NCI-H1694 treated with DMSO at 0.1 percent for 48 hours (cell line): ENCODE data around the gene STUB1.

Source experiments
- DNase-seq: peaks from one replicate; lab custom pipeline; 2025; lab: John Stamatoyannopoulos, UW

STUB1 gene

GRCh38 chr16:712740-713250 lies 32.6 kb downstream of the STUB1 start:
- peak; percentile 18 for DNase-seq

DNA sequence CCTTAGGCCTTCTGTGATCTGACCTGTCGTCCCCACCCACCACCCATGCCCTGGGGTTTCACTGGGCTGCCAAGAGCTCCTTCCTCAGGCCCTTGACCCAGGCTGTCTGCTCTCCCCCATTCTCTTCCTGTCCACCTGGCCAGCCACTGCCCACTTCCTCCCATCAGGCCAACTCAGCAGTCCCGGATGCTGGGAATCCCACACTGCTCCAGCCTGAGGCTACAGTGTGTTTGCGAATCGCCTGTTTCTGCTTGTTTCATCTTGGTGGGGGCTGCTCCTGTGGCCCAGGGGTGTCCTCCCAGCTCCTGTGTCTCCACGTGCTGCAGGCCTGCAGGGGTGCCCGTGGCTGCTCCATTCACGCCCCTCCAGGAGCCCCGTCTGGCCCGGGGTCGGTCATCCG lies 33.9 kb downstream of the STUB1 start:
- no peak for DNase-seq

- DNase-seq = no peak
Observed at GRCh38 chr16:714558-715476, 34.6 kb downstream of the STUB1 start, which contains the start of gene METRN. TSS of gene METRN (plus strand) at chr16:715118. CDS start at chr16:715290, 172 bp downstream.

- DNase-seq = no peak
Observed at GRCh38 chr16:715477-716199, 35.4 kb downstream of the STUB1 start.

DNA sequence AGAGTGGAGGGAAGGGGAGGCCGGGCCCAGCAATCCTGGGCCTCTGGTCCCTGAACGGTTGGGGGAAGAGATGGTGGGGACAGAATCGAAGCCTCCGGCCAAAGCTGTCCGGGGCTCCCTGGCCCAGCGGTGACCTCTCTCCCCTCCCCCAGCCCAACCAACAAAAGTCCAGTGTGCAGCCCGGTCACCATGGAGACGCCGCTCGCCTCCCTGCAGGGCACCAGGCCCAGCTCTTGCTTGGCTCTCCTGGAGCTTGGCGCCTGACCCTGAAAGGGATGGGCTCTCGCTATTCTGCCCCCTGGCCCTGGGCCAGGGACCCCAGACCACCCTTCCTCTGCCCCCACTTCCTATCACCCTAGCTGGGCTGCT lies 36.0 kb downstream of the STUB1 start:
- DNase-seq = no peak

DNA sequence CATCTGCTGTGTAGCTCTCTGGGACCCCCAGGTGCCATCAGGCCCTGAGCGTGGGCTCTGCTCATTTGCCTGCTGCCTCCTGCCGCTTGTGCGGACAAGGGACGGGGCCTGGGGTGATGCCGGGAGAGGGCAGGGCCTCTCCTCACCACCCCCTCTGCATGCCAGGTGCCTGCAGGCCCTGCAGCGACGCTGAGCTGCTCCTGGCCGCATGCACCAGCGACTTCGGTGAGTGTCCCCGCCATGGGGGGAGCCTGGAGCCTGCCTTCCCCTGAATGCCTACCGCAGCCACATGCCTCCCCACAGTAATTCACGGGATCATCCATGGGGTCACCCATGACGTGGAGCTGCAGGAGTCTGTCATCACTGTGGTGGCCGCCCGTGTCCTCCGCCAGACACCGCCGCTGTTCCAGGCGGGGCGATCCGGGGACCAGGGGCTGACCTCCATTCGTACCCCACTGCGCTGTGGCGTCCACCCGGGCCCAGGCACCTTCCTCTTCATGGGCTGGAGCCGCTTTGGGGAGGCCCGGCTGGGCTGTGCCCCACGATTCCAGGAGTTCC lies 36.6 kb downstream of the STUB1 start:
- DNase-seq = no peak

DNA sequence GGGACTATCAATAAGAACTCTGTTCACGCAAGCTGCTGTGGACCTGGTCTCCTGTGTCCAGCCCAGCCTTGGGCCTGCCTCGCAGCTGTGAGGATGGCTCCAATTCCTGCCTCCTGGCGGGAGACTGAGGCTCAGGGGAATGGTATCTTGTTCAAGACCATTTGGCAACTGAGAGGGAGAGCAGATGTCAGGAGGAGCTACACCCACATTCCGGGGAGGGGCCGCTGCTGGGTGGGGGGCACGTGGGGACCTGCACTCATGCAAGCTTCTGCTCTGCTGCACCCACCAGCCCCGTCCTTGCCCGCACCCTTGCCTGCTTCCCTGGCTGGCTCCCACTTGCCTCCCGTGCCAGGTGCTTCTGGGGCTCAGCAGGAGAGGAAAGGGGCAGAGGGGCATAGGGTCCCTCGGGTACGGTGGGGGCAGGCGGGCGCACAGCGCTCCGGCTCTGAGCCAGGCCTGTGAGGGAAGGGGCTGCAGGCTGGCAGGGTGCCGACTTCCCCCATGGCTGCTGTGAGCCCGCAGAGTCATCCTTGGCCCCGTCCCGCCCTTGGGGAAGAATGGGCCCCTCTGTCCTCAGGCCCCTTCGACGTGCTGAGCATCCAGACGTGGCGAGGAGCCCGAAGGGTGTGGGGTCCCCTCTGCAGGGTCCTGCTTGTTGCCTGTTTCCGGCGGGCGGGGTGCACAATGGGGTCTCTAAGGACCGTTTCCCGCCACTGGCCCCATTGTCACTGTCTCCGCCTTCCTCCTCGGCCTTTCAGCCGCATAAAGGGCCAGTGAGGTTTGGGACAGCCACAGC lies 37.4 kb downstream of the STUB1 start:
- DNase-seq = peak; percentile 19

- DNase-seq = no peak
Observed at GRCh38 chr16:718389-718788, 38.2 kb downstream of the STUB1 start.

DNA sequence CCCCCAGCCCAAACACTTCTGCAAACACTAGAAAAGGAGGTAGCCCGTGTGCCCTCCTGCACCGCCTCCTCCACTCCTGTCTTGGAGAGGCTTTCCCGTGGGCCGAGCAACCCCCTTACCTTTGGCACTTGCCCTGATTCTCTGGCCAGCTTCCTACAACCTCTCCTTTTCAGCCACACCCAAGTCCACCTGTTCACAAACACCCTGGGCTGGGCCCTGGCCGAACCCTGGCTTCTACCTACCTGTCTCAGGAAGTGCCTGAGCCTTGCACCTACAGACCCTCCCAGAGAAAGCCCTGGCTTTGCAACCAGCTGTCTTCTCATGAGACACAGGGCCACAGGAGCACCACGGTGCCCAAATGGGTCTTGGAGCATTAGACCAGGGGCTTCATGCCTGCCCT lies 38.7 kb downstream of the STUB1 start:
- DNase-seq = no peak

GRCh38 chr16:719815-720446 lies 39.7 kb downstream of the STUB1 start:
- DNase-seq = no peak

- peak; percentile 54 for DNase-seq
Observed at GRCh38 chr16:720447-720989, 40.3 kb downstream of the STUB1 start.

DNA sequence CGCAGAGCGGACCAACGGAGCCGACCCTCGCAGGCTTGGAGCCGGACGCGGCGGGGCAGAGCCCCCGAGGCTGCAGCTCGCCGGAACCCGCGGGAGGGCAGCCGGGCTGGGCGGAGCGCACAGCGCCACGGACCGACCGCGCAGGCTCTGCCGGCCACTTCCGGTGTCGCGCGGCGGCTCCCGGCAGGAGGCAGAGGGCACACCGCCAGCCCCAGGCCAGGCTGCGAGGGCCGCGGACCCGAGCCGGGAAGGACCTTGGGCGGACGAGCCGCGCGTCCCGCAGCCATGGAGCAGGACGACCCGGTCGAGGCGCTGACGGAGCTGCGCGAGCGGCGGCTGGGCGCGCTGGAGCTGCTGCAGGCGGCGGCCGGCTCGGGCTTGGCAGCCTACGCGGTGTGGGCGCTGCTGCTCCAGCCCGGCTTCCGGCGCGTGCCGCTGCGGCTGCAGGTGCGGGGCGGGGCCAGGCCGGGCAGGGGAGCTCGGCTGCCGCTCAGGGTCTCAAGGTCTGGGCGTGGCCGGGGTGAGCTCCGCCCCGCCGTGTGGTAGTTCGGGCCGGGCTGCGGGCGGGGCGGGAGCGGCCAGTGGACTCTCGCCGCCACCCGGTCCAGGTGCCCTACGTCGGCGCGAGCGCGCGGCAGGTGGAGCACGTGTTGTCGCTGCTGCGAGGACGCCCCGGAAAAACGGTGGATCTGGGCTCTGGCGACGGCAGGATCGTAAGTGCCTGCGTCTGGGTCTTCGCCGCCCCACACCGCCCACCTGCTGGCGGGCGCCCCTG lies 41.0 kb downstream of the STUB1 start, which contains the start of gene ANTKMT:
TSS of gene ANTKMT (plus strand) at position 157 of the 775 bp plus-strand sequence. CDS start at position 286, 129 bp downstream.
- peak; percentile 31 for DNase-seq

DNA sequence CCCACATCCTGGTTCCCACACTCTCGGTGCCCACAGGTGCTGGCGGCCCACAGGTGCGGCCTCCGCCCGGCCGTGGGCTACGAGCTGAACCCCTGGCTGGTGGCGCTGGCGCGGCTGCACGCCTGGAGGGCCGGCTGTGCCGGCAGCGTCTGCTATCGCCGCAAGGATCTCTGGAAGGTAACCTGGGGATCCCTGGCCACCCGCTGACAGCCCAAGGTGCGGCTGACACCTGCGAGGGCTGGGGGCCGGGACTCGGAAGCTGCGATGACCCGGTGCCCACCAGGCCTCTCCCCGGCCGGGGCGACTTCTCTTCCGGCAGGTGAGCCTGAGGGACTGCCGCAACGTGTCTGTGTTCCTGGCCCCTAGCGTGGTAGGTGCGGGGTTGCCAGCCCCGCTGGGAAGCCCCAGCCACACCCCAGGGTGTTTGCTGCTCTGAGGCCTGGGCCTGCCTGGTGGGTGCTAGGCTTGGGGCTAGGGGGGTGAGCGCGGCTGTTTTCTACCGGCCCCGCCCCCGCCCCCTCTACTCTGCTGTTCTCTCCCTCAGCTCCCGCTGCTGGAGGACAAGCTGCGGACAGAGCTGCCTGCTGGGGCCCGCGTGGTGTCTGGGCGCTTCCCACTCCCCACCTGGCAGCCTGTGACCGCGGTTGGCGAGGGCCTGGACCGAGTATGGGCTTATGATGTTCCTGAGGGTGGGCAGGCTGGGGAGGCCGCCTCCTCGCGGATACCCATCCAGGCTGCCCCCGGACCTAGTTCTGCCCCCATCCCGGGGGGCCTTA lies 41.7 kb downstream of the STUB1 start:
- DNase-seq = no peak

- no peak for DNase-seq
Observed at GRCh38 chr16:722835-723633, 42.8 kb downstream of the STUB1 start.

DNA sequence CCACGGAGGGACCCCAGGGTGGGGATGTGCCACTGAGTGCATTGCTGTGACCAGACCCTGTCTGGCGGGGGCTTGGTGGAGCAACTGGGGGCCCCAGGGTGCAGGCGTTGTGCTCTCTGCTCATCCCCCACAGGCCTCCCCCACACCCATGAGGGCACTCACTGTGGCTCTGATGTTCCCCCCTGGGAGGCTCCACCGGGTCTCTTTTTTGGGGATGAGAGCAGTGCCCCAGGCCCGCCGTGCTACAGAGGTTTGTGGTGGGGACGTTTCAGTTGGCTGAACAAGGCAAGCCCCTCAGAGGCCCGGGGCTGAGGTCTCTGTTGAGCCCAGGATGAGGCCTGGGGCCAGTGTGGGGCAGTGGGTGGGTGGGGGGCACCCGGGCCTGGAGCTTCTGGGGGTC lies 43.5 kb downstream of the STUB1 start:
- DNase-seq = no peak

GRCh38 chr16:724188-725040 lies 44.2 kb downstream of the STUB1 start:
- no peak for DNase-seq

- no peak for DNase-seq
Observed at GRCh38 chr16:725041-725376, 44.8 kb downstream of the STUB1 start.
